Limb (tissue), 2 donors: ENCODE data around the gene GRAP.
"Not testable (repeated sequence)": the region's sequence is repeated elsewhere in the genome, so short reads cannot be mapped to it uniquely, and the experiment has no call there.

ENCODE experiments used
- DNase-seq, 2 donors: peaks; one replicate each; pipeline ENCODE4 v3.0.0-alpha.2; 2016; ENCODE audit errors: extremely low spot score in 2 of 2

GRAP gene

DNA sequence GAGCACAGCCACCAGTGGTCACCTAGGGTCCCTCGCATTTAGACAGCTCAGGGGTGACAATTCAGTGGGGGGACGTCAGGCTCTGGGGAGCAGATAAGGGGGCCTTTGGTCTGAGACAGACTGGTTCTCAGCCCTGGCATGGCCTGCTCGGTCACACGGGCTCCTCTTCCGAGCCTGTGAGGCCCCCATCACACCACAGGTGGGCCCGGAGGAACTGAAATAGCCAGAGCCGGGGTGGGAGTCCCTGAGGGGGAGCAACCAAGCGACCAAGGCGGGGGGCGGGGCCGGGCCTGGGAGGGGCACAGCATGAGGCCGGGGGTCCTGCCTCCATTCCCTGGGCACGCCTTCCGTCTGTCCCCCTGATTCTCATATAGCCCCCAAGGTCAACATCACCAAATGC lies 4.4 kb downstream of the GRAP start:
- not testable (repeated sequence) for DNase-seq

GRCh38 chr17:19041871-19042270 lies 4.9 kb downstream of the GRAP start:
- not testable (repeated sequence) for DNase-seq

GRCh38 chr17:19040350-19040749 lies 6.4 kb downstream of the GRAP start:
- DNase-seq, result not testable (repeated sequence)

- DNase-seq, result not testable (repeated sequence)
Measured at GRCh38 chr17:19038730-19039129, 8.0 kb downstream of the GRAP start.

GRCh38 chr17:19038007-19038406 lies 8.8 kb downstream of the GRAP start:
- DNase-seq, result not testable (repeated sequence)

- not testable (repeated sequence) for DNase-seq
Measured at GRCh38 chr17:19037547-19037946, 9.2 kb downstream of the GRAP start.

- not testable (repeated sequence) for DNase-seq
Measured at GRCh38 chr17:19036186-19036585, 10.6 kb downstream of the GRAP start.

GRCh38 chr17:19032377-19032988 lies 14.3 kb downstream of the GRAP start:
- not testable (repeated sequence) for DNase-seq

DNA sequence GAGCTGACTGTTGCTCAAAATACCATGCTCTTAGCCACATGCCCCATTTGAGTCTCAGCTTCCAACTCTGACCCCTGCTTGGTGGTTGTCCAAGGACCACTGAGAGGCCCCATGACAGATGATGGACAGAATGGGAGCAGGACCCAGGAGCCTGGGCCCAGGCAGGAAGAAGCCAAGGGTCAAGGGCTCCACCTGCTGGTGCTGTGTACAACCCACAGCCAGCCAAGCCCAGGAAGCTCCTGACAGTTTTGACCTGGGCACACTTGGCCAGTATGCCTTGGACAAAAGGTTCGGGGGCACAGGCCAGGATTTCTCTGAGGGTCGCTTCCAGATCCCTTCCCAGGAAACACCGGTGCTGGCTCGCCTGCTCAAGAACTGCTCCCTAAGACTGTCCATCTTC lies 15.0 kb downstream of the GRAP start:
- DNase-seq, result not testable (repeated sequence)

DNA sequence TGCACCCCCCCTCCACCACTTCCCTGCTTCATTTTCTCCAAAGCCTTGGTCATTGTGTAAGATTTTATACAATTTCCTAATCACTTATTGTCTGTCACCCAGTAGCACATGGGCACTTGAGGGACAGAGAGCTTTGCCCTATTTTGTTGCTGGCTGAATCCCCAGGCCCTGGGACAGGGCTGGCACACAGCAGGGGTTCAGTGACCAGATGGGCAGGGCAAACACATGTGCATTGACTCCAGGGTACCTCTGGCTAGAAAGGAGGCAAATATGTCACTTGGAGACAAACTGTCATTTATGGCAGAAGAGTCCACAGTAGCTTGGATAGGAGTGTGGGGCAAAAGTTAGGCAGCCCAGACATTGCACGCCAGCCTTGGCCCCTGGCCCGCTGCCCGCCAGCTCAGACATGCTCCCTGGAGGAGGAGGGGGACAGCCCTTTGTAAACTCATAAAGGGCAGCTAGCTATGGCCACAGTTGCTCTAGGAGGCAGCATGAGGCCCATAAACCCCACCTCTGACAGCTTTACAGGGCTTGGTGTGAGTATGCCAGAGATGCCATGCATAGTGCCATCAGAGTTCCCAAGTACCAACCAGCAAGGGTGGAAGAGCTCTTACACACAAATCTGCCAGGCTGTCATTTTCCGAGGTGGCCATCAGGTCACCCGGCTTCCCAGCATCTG lies 15.8 kb downstream of the GRAP start:
- not testable (repeated sequence) for DNase-seq

GRCh38 chr17:19029740-19030139 lies 17.0 kb downstream of the GRAP start:
- not testable (repeated sequence) for DNase-seq

DNA sequence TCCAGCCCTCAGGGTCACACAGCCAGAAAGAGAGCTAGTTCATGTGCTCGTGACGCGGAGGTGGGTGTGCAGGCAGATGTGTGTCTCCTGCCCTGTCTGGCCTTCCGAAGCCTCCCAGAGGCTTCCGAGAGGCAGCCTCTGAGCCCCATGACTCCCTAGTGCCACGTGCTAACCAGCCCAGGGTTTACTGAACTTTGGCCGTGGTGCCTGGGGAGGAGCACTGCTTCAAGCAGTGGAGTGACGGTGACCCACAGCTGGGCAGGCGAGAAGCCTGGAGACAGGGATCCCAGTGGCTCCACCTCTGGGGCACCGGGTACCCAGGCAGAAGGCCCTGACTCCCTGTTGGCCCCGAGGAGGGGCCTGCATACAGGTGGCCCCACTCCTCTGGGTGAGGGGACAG lies 18.1 kb downstream of the GRAP start:
- DNase-seq, result not testable (repeated sequence)

- no peak for DNase-seq
Measured at GRCh38 chr17:19024101-19025078, 22.4 kb downstream of the GRAP start.

DNA sequence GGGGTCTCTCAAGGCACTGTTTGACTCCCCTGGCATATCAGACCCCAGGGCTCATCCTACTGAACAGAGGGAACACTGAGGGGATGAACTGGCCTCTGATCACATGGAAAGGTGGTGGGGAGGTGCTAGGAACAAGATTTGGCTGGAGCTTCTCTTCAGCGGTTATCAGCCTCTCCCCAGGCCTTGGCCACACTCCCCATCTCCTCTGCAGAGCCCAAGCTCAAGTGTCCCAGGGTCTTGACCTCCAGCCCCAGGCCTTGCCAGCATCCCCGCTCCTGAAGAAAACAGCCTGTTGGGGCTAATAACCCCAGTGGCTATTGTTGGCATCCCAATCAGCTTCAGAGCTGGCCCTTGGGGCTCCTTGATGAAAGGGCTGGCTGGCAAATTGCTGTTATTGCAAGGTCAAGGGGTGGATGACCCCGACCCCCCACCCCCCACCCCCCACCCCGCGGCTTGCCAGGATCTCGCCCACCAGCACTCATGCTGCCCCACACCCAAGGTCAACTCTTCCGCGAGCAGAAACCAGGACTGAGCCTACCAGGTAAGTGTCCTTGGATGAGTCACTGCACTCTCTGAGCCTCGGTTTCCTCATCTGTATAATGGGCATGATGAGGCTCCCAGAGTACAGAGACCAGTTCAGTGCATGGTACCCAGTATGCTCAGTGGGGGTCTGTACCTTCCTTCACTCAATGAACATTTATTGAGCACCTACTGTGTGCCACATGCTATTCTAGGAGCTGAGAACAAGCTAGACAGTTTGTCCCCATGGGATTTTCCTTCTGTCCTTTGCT lies 23.4 kb downstream of the GRAP start:
- no peak for DNase-seq

GRCh38 chr17:19022747-19023146 lies 24.0 kb downstream of the GRAP start:
- no peak for DNase-seq

DNA sequence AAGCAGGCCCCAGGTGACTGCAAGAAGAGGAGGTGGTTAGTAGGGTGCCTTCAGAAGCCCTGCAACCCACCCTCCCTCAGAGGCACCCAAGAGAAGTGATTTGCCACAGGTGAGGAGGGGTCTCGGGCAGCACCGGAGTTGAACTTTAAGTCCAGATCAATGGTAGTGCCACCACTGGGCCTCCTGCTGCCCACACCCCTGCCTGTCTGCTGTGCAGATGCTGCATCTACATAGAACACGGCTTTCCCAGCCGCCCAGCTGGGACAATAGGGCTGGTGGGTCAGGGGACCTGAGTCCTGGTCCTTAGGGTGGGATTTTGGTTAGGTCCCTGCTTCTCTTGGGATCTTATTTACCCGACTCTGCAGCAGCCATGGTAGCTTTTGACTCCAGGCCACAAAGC lies 24.6 kb downstream of the GRAP start:
- DNase-seq, result no peak

GRCh38 chr17:19021622-19022083 lies 25.1 kb downstream of the GRAP start:
- DNase-seq, result no peak

GRCh38 chr17:19021011-19021621 lies 25.6 kb downstream of the GRAP start:
- DNase-seq, result not testable (repeated sequence)

DNA sequence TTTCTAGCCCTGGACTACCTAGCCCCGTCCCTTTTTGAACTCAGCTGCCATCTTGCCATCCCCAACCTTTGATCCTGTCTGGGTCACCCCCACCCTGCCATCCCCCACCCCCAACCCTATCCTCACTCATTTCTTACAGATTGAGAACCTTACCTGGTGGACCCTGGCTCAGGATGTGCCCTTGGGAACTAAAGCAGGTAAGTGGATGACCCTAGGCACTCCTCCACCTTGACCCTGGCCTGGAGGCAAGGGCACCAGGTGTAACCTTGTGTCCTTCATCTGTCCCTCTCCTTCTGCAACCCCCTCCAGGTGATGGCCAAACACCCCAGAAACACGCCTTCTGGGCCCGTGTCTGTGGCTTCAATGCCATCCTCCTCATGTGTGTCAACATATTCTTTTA lies 26.7 kb downstream of the GRAP start:
- no peak for DNase-seq
